Ramos (cell line): Measurements from ENCODE around the gene PRF1.

Experiments
- in situ Hi-C: fragments of 300-500 bp; cut with MboI; formaldehyde crosslinking; loops from one replicate; pipeline ENCODE4 v1.14.3; 2022; ENCODE audit warnings: low sequenced_read_pairs; ENCODE audit not compliant: unreplicated experiment

PRF1 gene

GRCh38 chr10:70563230-70563629 lies 39.3 kb downstream of the PRF1 start:
- in situ Hi-C loops = no loop called here

DNA sequence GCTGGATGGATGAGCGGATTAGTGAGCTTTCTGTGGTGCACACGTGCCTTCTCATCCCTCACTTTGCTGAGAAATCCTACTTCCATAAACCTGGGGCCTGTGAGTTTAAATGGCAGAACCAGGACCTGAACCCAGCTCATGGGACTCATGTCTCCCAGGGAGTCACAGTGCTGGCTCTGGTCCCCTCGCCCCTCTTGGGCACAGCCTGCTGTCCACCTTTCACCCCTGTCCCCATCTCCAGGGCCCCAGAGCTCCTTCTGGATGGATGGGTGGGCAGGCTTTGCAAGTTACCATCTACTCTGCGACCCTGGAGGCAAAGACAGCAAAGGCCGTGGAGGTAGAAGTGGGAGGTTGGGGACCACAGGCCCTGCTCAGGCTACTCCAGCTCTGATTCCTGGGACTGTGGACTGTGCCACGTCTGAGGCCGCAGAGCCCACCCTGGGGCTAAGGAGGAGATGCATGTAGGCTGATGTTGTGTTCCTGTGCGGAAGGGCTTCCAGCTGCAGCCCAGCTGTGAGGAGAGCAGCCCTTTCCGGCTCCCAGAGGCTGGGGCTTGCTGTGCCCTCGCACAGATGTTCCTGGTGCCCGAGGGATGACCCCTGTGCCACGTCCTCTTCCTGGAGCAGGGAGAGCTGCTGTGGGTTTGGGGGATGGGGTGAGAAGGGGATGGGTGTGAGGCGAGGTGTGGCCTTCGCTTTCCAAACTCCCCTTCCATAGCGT lies 40.3 kb downstream of the PRF1 start:
- in situ Hi-C loops = no loop called here

DNA sequence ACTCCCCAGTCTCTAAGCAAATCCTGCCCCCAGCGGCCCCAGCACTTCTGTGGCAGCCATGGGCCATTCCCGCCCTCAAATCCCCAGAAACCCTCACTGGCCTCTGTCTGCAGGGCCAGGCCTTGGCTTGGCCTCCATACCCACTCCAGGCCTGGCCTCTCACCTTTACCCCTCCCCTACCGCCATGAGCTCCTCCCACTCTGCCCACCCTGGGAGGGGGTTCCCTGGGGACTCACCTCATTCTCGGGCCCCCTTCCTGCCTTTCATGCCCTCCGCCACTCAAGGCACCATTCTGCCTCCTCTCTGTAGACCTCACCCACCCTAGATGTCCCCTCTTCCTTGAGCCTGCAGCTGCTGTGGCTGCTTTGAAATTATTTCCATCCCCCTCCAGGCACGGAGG lies 41.0 kb downstream of the PRF1 start:
- in situ Hi-C loops = no loop called here

DNA sequence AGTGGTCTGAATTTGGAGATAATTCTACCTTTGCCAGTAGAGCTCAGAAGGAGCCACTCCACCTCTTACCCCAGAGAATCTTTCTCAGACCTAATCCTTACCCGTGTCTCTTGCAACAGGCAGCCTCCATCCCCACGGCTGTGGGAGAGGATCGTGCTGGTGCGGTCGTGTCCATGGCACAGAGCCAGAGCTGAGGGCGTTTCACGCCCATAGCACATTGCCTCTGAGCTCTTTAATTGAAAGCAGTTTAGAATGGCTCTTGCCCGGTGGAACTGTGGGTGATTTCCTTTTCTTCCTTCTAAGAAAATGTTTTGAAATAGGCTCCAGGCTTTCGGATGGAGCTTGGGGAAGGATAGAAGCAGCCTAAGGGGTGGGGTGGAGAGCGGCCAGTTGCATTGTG lies 41.5 kb downstream of the PRF1 start:
- in situ Hi-C loops = no loop called here

GRCh38 chr10:70560511-70560941 lies 42.0 kb downstream of the PRF1 start:
- in situ Hi-C loops = no loop called here

DNA sequence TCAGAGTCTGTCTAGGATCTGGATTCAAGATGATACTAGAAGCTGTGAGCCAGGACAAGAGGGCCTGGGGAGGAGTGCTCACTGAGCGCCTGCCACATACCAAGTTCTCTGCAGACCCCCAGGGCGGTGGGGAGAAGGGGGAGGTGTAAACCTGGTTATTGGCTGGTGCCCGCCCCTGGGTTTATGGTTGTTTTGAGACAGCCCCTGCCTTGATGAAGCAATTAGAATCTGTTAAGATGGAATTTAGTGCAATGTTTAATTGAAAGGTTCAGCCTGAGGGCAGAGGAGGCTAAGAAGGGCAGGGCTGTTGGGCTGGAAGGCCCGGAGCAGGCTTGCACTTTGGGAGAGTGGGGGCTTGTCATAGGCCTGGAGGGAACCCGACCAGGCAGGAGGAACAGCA lies 42.7 kb downstream of the PRF1 start:
- in situ Hi-C loops = no loop called here

DNA sequence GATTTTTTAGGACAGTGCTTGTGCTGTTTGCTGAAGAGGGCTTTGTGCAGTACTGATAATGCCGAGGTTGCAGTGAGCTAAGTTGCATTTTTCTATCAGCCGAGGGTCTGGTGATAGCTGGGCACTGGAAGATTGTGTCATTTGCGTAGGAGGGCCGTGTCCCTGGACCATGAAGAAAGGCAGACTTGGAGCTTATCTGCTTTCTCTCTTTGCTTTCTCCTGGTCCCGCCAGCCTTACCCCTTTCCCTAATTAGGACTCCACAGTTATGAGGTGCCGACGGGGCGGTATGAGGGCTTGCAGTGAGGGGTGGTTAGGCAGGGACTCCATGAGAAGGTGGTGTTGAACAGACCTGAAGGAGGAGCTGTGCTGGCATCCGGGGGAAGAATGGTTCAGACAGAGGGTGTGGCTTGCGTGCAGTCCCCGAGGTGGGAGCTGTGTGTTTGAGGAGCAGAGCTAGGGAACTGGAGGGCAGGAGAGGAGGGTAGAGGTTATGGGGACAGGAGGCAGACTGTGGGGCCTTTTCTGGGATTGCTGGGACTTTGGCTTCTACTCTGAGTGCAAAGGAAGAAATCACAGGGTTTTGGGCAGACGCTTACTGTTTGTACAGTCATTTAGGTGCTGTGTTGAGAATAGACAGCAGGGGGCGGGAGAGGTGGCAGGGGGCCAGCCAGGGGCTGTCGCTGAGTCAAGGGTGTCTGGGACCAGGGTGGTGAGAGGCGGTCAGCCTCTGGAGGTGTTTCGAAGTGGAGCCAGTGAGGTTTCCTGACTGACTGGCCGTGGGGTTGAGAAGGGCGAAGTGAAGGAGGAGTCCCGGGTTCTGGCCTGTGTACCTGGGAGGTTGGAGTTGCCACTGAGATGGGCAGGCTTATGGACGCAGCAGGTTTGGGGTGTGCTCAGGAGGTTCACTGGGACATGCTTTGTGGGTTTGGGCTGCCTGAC lies 43.4 kb downstream of the PRF1 start:
- in situ Hi-C loops = no loop called here

- in situ Hi-C loops = no loop called here
These were observed 44.2 kb downstream of the PRF1 start for GRCh38 chr10:70558295-70558694.

GRCh38 chr10:70557876-70558275 lies 44.7 kb downstream of the PRF1 start:
- in situ Hi-C loops = no loop called here

GRCh38 chr10:70557086-70557845 lies 45.3 kb downstream of the PRF1 start:
- in situ Hi-C loops = no loop called here

GRCh38 chr10:70555371-70555770 lies 47.2 kb downstream of the PRF1 start:
- in situ Hi-C loops = no loop called here

GRCh38 chr10:70552586-70552985 lies 50.0 kb downstream of the PRF1 start:
- in situ Hi-C loops = loop anchor here (5.0 kb wide), 1 partner anchor 330 kb away; no protein-coding TSS in a partner anchor

DNA sequence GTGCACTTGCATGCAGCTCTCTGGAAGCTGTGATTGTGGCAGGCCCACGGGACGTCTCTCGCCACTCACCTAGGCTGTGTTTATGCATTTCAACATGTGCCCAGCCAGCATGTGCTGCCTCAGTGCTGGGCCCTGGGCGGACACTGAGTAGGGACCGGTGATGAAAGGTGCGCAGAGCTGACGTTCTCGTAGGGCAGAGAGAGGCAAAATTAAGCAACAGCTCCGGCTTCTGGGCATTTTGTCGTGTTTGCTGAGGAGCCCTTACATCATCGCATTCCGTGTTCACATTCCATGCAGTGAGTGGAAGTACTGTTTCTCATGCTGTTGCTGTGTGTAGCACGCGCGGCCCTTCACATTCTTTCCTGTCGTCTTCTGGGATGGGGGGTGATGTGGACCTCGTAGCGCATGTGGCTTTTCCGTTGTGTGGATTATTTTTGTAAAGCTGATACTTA lies 50.5 kb downstream of the PRF1 start:
- in situ Hi-C loops = loop anchor here (5.0 kb wide), 1 partner anchor 330 kb away; no protein-coding TSS in a partner anchor

DNA sequence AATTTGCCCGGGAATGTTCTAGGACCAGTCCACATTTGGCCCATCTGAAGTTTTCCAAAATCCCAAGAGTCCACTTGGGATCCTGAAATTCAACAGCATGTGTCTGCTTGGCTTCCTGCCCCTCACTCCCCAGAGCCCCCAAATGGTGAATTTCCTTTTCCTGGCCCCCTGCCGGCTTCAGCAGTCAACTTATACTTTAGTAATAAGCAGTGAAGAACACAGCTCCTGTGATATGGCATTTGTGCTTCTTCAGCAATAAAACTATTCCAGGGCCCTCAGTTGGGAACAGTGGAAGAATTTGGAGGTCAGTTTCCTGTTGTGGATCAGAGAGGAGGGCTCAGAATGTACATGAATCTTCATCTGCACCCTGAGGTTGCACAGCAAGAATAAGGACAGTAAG lies 51.1 kb downstream of the PRF1 start:
- in situ Hi-C loops = loop anchor here (5.0 kb wide), 1 partner anchor 331 kb away; no protein-coding TSS in a partner anchor

DNA sequence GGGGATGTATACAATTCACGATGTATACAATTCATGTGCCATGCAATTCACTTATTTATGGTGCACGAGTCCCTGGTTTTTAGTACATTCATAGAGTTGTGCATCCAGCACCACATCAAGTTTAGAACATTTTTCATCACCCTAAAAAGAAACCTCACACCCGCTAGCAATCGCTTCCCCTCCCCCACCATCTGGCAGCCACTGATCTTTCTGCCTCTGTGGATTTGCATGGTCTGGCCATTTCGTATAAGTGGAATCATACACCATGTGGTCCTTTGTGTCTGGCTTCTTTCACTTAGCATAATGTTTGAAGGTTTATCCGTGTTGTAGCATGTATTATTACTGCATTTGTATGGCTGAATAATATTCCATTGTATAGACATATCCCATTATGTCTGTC lies 52.1 kb downstream of the PRF1 start:
- in situ Hi-C loops = loop anchor here (5.0 kb wide), 1 partner anchor 332 kb away; no protein-coding TSS in a partner anchor

- in situ Hi-C loops = loop anchor here (5.0 kb wide), 2 partner anchors 212 to 332 kb away; no protein-coding TSS in a partner anchor
These were observed 52.5 kb downstream of the PRF1 start for GRCh38 chr10:70549962-70550458.

- in situ Hi-C loops = loop anchor here (5.0 kb wide), 1 partner anchor 213 kb away; no protein-coding TSS in a partner anchor
These were observed 53.1 kb downstream of the PRF1 start for GRCh38 chr10:70549351-70549961.
